Breast epithelium (tissue), 4 donors: ENCODE measurements around the gene DUS1L. TPM values are rescaled to one million over a fixed set of nuclear protein-coding genes. Genes with fewer than 3 reads are reported as not detected.

Source experiments
- DNase-seq, 2 donors: peaks; one replicate each; pipeline ENCODE4 v3.0.0-alpha.2; 2019; ENCODE audit warnings: low spot score in 2 of 2
- H3K27ac ChIP-seq, 2 donors: fragments of 200-600 bp; sonication (generic) in 1 of 2; one replicate each; pipeline ENCODE4 v1.5.1; 2016 to 2019; ENCODE audit warnings: mild to moderate bottlenecking in 1 of 2
- H3K27me3 ChIP-seq, 2 donors: fragments of 200-600 bp; sonication (generic) in 1 of 2; one replicate each; pipeline versions ENCODE4 v1.5.1 to v1.6.0; 2017 to 2019; ENCODE audit warnings: control low read depth in 1 of 2, mild to moderate bottlenecking in 1 of 2
- H3K36me3 ChIP-seq: fragments of 200-600 bp; one replicate; pipeline ENCODE4 v1.5.1; 2019
- H3K4me1 ChIP-seq, 2 donors: fragments of 200-600 bp; sonication (generic); one replicate each; pipeline ENCODE4 v1.5.1; 2016 to 2019; ENCODE audit warnings: control low read depth in 1 of 2
- H3K4me3 ChIP-seq, 3 donors: fragments of 200-600 bp; sonication (generic); 1 replicate in 2 of 3; 2 replicates in 1 of 3; pipeline ENCODE4 v1.5.1; 2016 to 2019; ENCODE audit warnings: mild to moderate bottlenecking in 3 of 3, moderate library complexity in 2 of 3
- H3K9me3 ChIP-seq, 2 donors: fragments of 200-600 bp; sonication (generic) in 1 of 2; one replicate each; pipeline ENCODE4 v1.5.1; 2016 to 2019; ENCODE audit warnings: control low read depth in 1 of 2
- POLR2A ChIP-seq: fragments of 450-650 bp; IDR thresholded peaks from one replicate; pipeline ENCODE4 v1.6.1; 2016; ENCODE audit warnings: antibody characterized with exemption, mild to moderate bottlenecking, moderate library complexity
- POLR2AphosphoS5 ChIP-seq, 3 donors: sonication (generic); formaldehyde crosslinking; IDR thresholded peaks; one replicate each; pipeline ENCODE4 v1.6.1; 2017; ENCODE audit warnings: antibody characterized with exemption in 3 of 3
- intact Hi-C: fragments of 100-400 bp; cut with DNase I; formaldehyde crosslinking; loops from one replicate; pipeline ENCODE4 v1.15.1; 2023; ENCODE audit warnings: low total_unique reads
- total RNA-seq, 3 donors: library from RNA; depleted of rRNA; stranded (reverse); fragments of >200 nt; gene quantifications; one replicate each; pipeline ENCODE4 v1.1.0, GENCODE V29; 2016
- TF ChIP-seq, protein P1 (sequence below), 3 donors: fragments of 450-650 bp; IDR thresholded peaks; one replicate each; pipeline ENCODE4 v1.5.1; 2016 to 2017; ENCODE audit warnings: antibody characterized with exemption in 3 of 3, mild to moderate bottlenecking in 3 of 3, moderate library complexity in 3 of 3

The DUS1L gene
- total RNA-seq, 3 donors from 2014 or later = 55.0 to 96.4 (median 82.0) TPM

DNA sequence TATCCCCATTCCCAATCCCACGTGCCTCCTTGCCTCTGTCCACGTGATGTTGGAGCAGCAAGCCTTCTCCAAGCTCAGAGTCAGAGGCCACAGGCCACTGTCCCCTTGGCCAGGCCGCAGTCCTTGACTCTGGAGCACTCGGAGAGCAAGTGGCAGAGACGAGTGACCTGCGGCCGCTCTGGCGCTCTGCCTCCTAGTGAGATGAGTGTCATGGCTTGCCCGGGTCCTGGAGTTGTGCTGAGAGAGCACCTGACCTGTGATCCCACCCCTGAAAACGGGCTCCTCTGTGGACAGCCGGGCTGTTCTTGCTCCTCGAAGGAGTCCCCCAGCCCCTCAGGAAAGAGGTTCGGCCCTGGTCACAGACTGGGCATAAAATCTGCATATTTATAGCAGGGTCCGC lies 42.4 kb upstream of the DUS1L start:
- H3K4me1 ChIP-seq = peaks cover 24 to 37% of the 10 kb centered on the region in 2 donors
- DNase-seq = no peak
- no peaks in the 10 kb centered on the region for H3K27me3 ChIP-seq
- H3K27ac ChIP-seq = peak overlapping the region; percentile 21 to 97
- no peaks in the 10 kb centered on the region for H3K9me3 ChIP-seq
- intact Hi-C loops = no loop called here
- TF ChIP-seq, protein P1, sequence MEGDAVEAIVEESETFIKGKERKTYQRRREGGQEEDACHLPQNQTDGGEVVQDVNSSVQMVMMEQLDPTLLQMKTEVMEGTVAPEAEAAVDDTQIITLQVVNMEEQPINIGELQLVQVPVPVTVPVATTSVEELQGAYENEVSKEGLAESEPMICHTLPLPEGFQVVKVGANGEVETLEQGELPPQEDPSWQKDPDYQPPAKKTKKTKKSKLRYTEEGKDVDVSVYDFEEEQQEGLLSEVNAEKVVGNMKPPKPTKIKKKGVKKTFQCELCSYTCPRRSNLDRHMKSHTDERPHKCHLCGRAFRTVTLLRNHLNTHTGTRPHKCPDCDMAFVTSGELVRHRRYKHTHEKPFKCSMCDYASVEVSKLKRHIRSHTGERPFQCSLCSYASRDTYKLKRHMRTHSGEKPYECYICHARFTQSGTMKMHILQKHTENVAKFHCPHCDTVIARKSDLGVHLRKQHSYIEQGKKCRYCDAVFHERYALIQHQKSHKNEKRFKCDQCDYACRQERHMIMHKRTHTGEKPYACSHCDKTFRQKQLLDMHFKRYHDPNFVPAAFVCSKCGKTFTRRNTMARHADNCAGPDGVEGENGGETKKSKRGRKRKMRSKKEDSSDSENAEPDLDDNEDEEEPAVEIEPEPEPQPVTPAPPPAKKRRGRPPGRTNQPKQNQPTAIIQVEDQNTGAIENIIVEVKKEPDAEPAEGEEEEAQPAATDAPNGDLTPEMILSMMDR (IDR thresholded peaks at IDR 0.05) = no peak
- TF ChIP-seq POLR2A (no peak), POLR2AphosphoS5 (IDR thresholded peaks at IDR 0.05) (no peak)
- no peak overlapping the region for H3K4me3 ChIP-seq
- no peaks in the 10 kb centered on the region for H3K36me3 ChIP-seq

DNA sequence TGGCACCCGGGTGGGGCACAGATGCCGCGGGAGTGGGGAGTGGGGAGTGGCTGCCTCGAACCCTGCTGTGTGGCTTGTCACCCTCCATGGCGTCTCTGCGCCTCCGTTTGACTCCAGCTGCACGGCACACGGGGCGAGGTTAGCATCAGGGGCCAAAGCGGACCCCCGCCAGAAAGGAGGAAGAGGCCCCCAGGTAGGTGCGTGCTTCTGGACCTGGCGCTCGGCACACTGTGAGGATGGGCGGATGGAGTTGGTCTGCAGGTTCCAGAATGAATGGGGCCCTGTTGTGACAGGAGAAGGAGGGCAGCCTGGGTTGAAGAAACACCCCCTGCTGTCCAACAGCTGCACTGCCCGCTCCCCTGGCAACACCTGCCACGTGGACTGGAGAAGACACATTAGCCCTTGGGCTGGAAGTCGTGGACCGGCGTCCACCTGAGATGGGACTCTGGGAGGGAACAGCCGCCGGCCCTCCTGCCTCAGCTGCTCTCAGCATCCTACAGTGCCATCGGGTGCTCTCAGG lies 41.8 kb upstream of the DUS1L start:
- H3K9me3 ChIP-seq = no peaks in the 10 kb centered on the region
- intact Hi-C loops = no loop called here
- DNase-seq = no peak

DNA sequence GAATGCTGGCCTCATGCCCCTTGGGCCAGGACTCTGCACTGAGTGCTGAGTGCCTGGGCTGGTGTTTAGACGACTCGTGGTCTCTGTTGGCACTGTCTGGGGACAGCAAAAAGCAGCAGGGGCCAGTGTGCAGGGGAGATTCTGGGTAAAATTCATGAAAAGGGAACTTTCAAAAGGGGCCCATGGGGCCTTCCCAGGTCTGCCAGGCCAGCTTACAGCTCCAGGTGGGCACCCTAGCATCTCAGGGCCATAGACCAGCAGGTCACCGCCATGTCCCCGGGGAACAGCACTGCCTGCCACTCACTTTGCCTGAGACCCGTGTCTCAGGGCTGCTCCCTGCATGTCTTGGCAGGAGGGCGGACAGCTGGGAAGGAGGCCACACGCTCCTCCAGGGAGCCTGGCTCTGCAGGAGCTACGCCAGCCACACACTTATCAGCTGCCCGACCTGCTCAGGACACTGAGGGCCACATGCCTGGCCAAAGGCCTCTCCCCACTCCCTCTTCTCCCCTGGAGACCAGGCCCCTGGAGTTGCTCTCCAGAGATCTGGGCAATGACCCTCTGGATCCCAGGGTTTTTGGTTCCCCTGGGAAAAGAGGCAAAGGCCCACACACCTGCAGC lies 41.2 kb upstream of the DUS1L start:
- no peaks in the 10 kb centered on the region for H3K27me3 ChIP-seq
- no peak for DNase-seq
- H3K9me3 ChIP-seq = no peaks in the 10 kb centered on the region
- TF ChIP-seq POLR2AphosphoS5 (IDR thresholded peaks at IDR 0.05) = no peak
- TF ChIP-seq, protein P1 (IDR thresholded peaks at IDR 0.05) = no peak
- TF ChIP-seq POLR2A = no peak
- peak overlapping the region; percentile 95 to 97 for H3K27ac ChIP-seq
- intact Hi-C loops = loop anchor here (1.0 kb wide), 1 partner anchor 47 kb away; no protein-coding TSS in a partner anchor
- H3K4me3 ChIP-seq = peak overlapping the region; percentile 17 to 57 (median 32)
- H3K4me1 ChIP-seq = peaks cover 26 to 38% of the 10 kb centered on the region in 2 donors
- H3K36me3 ChIP-seq = no peaks in the 10 kb centered on the region

More for the DNA sequence above, 41.8 kb upstream of the DUS1L start:
- no peaks in the 10 kb centered on the region for H3K36me3 ChIP-seq
- peaks cover 24 to 37% of the 10 kb centered on the region in 2 donors for H3K4me1 ChIP-seq
- H3K27me3 ChIP-seq = no peaks in the 10 kb centered on the region
- TF ChIP-seq, protein P1 (IDR thresholded peaks at IDR 0.05) = peak in 1 of 3 donors; percentile 14
- no peak for TF ChIP-seq POLR2A
- H3K27ac ChIP-seq = peak overlapping the region; percentile 95 to 97
- no peak overlapping the region for H3K4me3 ChIP-seq

DNA sequence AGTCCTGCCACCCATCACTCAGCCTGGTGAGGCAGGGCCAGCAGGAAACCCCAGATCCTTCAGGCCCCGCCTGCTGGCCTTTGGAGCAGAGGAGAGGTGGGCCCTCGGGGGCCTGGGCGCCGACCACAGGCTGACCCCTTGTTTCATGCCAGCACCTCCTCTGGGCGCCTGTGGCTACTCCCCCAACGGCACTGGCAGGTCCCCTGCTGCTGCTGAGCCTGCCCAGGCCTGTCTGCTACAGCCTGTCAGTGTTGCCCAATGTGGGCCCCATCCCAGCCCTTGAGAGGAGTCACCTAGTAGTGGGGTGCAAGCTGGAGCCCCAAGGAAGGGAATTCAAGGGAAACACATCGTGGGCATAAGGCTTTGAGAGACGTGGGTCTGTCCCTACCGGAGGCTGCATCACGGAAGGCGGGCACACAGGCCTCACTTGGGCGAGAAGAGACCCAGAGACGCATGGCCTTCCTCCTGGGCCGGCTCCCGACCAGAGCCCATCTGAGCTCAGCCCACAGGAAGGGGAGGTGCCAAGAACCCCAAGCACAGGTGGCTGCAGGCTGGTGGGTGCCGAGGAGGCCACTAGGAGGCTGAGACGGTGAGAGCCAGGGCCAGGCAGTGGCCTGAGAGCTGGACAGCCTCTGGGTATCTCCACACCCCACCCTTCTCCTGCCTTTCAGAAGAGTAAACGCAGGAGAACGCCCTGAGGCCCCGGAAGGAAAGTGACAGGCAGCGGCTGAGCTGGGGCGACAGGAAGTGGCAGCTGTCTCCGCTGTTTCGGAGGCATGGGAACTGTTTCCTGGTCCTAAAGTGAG lies 40.5 kb upstream of the DUS1L start:
- peak in 1 of 3 donors; percentile 30 for TF ChIP-seq POLR2AphosphoS5 (IDR thresholded peaks at IDR 0.05)
- TF ChIP-seq POLR2A = no peak
- TF ChIP-seq, protein P1 (IDR thresholded peaks at IDR 0.05) = peak; percentile 28 to 48 (median 31)
- Histone ChIP-seq H3K9me3 (no peaks in the 10 kb centered on the region), H3K4me1 (peaks cover 33 to 45% of the 10 kb centered on the region in 2 donors), H3K4me3 (peak overlapping the region; percentile 17 to 57 (median 32)), H3K27ac (peak overlapping the region; percentile 95 to 97), H3K27me3 (no peaks in the 10 kb centered on the region), H3K36me3 (no peaks in the 10 kb centered on the region)
- intact Hi-C loops = loop anchor here (1.0 kb wide), 1 partner anchor 47 kb away; no protein-coding TSS in a partner anchor
- DNase-seq = peak; percentile 63 to 88
